Effector memory CD8-positive, alpha-beta T cell (primary cell): ENCODE data around the gene YY1.
"Not testable (repeated sequence)": the region's sequence is repeated elsewhere in the genome, so short reads cannot be mapped to it uniquely, and the experiment has no call there.

ENCODE experiments used
- ATAC-seq: fragments of 150-1000 bp; cut with Tn5 transposase; replicated peaks from 2 replicates; pipeline ENCODE4 v1.10.0; 2021; ENCODE audit warnings: mild to moderate bottlenecking, moderate library complexity
- DNase-seq, 3 experiments: peaks; one replicate each; pipeline ENCODE4 v3.0.0; 2021
- H3K27ac Mint-ChIP-seq, 2 donors: one replicate each; pipeline ENCODE4 v1.8.0; 2022; ENCODE audit warnings: mild to moderate bottlenecking in 2 of 2, mixed read lengths in 2 of 2, moderate library complexity in 2 of 2
- H3K27me3 Mint-ChIP-seq, 2 donors: one replicate each; pipeline ENCODE4 v1.8.0; 2022; ENCODE audit warnings: mixed read lengths in 2 of 2
- H3K36me3 Mint-ChIP-seq: one replicate; pipeline ENCODE4 v1.8.0; 2022; ENCODE audit warnings: mild to moderate bottlenecking, moderate library complexity, mixed read lengths; ENCODE audit not compliant: insufficient read depth
- H3K4me1 Mint-ChIP-seq, 2 donors: one replicate each; pipeline ENCODE4 v1.8.0; 2022; ENCODE audit warnings: low read depth in 2 of 2, mixed read lengths in 2 of 2
- H3K4me3 Mint-ChIP-seq, 2 donors: one replicate each; pipeline ENCODE4 v1.8.0; 2022; ENCODE audit warnings: mild to moderate bottlenecking in 2 of 2, mixed read lengths in 2 of 2, moderate library complexity in 2 of 2
- H3K9me3 Mint-ChIP-seq, 2 donors: one replicate each; pipeline ENCODE4 v1.8.0; 2022; ENCODE audit warnings: mixed read lengths in 2 of 2

YY1 gene

GRCh38 chr14:100271247-100271939, 32.4 kb downstream of the YY1 start:
- peak overlapping the region in 1 of 2 donors; percentile 57 for H3K27ac Mint-ChIP-seq
- peaks cover 36 to 47% of the 10 kb centered on the region in 2 donors for H3K4me1 Mint-ChIP-seq
- H3K9me3 Mint-ChIP-seq: no peaks in the 10 kb centered on the region
- no peak overlapping the region for H3K4me3 Mint-ChIP-seq
- peaks cover 27% of the 10 kb centered on the region for H3K36me3 Mint-ChIP-seq
- no peak for ATAC-seq
- no peaks in the 10 kb centered on the region for H3K27me3 Mint-ChIP-seq
- peak; percentile 15 to 38 (median 21) for DNase-seq

- H3K36me3 Mint-ChIP-seq: peaks cover 30% of the 10 kb centered on the region
- H3K4me3 Mint-ChIP-seq: no peak overlapping the region
- H3K27me3 Mint-ChIP-seq: no peaks in the 10 kb centered on the region
- H3K4me1 Mint-ChIP-seq: peaks cover 33% of the 10 kb centered on the region in 2 donors
- ATAC-seq (no peak), DNase-seq (no peak)
- no peaks in the 10 kb centered on the region for H3K9me3 Mint-ChIP-seq
- H3K27ac Mint-ChIP-seq: peak overlapping the region; percentile 83 to 89
Observed at GRCh38 chr14:100274250-100274649, 35.3 kb downstream of the YY1 start.

- peak overlapping the region; percentile 83 to 89 for H3K27ac Mint-ChIP-seq
- ATAC-seq: no peak
- H3K4me3 Mint-ChIP-seq: peak overlapping the region in 1 of 2 donors; percentile 28
- H3K9me3 Mint-ChIP-seq: no peaks in the 10 kb centered on the region
- no peaks in the 10 kb centered on the region for H3K27me3 Mint-ChIP-seq
- peaks cover 25% of the 10 kb centered on the region for H3K36me3 Mint-ChIP-seq
- peaks cover 36 to 38% of the 10 kb centered on the region in 2 donors for H3K4me1 Mint-ChIP-seq
- no peak for DNase-seq
Observed at GRCh38 chr14:100275214-100275613, 36.3 kb downstream of the YY1 start.

GRCh38 chr14:100278702-100279101, 39.8 kb downstream of the YY1 start:
- Mint-ChIP-seq H3K9me3 (no peaks in the 10 kb centered on the region), H3K4me3 (peak overlapping the region in 1 of 2 donors; percentile 34), H3K36me3 (peaks cover 36% of the 10 kb centered on the region), H3K4me1 (peaks cover 36 to 38% of the 10 kb centered on the region in 2 donors), H3K27me3 (no peaks in the 10 kb centered on the region), H3K27ac (peak overlapping the region; percentile 66 to 77)
- DNase-seq (no peak), ATAC-seq (peak; percentile 47)

- Mint-ChIP-seq H3K9me3 (no peaks in the 10 kb centered on the region), H3K4me1 (peaks cover 34 to 35% of the 10 kb centered on the region in 2 donors), H3K4me3 (no peak overlapping the region), H3K27me3 (no peaks in the 10 kb centered on the region), H3K27ac (peak overlapping the region; percentile 66 to 77), H3K36me3 (peaks cover 35% of the 10 kb centered on the region)
- ATAC-seq (no peak), DNase-seq (no peak)
Observed at GRCh38 chr14:100279133-100279532, 40.2 kb downstream of the YY1 start.

GRCh38 chr14:100279563-100279962, 40.6 kb downstream of the YY1 start:
- no peak for DNase-seq
- ATAC-seq: no peak
- no peaks in the 10 kb centered on the region for H3K9me3 Mint-ChIP-seq
- no peaks in the 10 kb centered on the region for H3K27me3 Mint-ChIP-seq
- no peak overlapping the region for H3K4me3 Mint-ChIP-seq
- H3K27ac Mint-ChIP-seq: peak overlapping the region; percentile 66 to 77
- H3K4me1 Mint-ChIP-seq: peaks cover 30 to 31% of the 10 kb centered on the region in 2 donors
- H3K36me3 Mint-ChIP-seq: peaks cover 33% of the 10 kb centered on the region

GRCh38 chr14:100281286-100282082, 42.5 kb downstream of the YY1 start:
- H3K27me3 Mint-ChIP-seq: no peaks in the 10 kb centered on the region
- ATAC-seq: no peak
- peaks cover 33% of the 10 kb centered on the region for H3K36me3 Mint-ChIP-seq
- H3K9me3 Mint-ChIP-seq: no peaks in the 10 kb centered on the region
- H3K4me1 Mint-ChIP-seq: peaks cover 20 to 22% of the 10 kb centered on the region in 2 donors
- H3K4me3 Mint-ChIP-seq: no peak overlapping the region
- DNase-seq: no peak
- H3K27ac Mint-ChIP-seq: peak overlapping the region in 1 of 2 donors; percentile 72

GRCh38 chr14:100282083-100282350, 43.1 kb downstream of the YY1 start:
- Mint-ChIP-seq H3K27ac (peak overlapping the region; percentile 67 to 72), H3K27me3 (no peaks in the 10 kb centered on the region), H3K4me1 (peaks cover 20 to 22% of the 10 kb centered on the region in 2 donors), H3K4me3 (no peak overlapping the region), H3K9me3 (no peaks in the 10 kb centered on the region), H3K36me3 (peaks cover 29% of the 10 kb centered on the region)
- DNase-seq (no peak), ATAC-seq (no peak)

GRCh38 chr14:100282766-100283419, 43.9 kb downstream of the YY1 start:
- H3K4me3 Mint-ChIP-seq: no peak overlapping the region
- peak overlapping the region; percentile 67 to 72 for H3K27ac Mint-ChIP-seq
- peaks cover 22% of the 10 kb centered on the region for H3K36me3 Mint-ChIP-seq
- ATAC-seq (no peak), DNase-seq (no peak)
- no peaks in the 10 kb centered on the region for H3K27me3 Mint-ChIP-seq
- peaks cover 20 to 21% of the 10 kb centered on the region in 2 donors for H3K4me1 Mint-ChIP-seq
- H3K9me3 Mint-ChIP-seq: no peaks in the 10 kb centered on the region

- not testable (repeated sequence) for DNase-seq, H3K4me3 Mint-ChIP-seq, H3K9me3 Mint-ChIP-seq, H3K27me3 Mint-ChIP-seq, ATAC-seq
- H3K36me3 Mint-ChIP-seq: peaks cover 19% of the 10 kb centered on the region
- peaks cover 18 to 19% of the 10 kb centered on the region in 2 donors for H3K4me1 Mint-ChIP-seq
- peak overlapping the region in 1 of 2 donors; percentile 72 for H3K27ac Mint-ChIP-seq
Observed at GRCh38 chr14:100283436-100283835, 44.5 kb downstream of the YY1 start.

- Mint-ChIP-seq H3K36me3 (peaks cover 19% of the 10 kb centered on the region), H3K27me3 (no peaks in the 10 kb centered on the region), H3K27ac (peak overlapping the region; percentile 60 to 82), H3K4me1 (peaks cover 10 to 11% of the 10 kb centered on the region in 2 donors), H3K9me3 (no peaks in the 10 kb centered on the region), H3K4me3 (peak overlapping the region; percentile 75 to 85)
- no peak for DNase-seq
- no peak for ATAC-seq
Observed at GRCh38 chr14:100283984-100284881, 45.3 kb downstream of the YY1 start.

GRCh38 chr14:100285021-100285912, 46.3 kb downstream of the YY1 start:
- peaks cover 4 to 5% of the 10 kb centered on the region in 2 donors for H3K4me1 Mint-ChIP-seq
- H3K27ac Mint-ChIP-seq: peak overlapping the region; percentile 60 to 82
- no peaks in the 10 kb centered on the region for H3K27me3 Mint-ChIP-seq
- peak; percentile 77 to 85 (median 80) for DNase-seq
- H3K9me3 Mint-ChIP-seq: no peaks in the 10 kb centered on the region
- peaks cover 29% of the 10 kb centered on the region for H3K36me3 Mint-ChIP-seq
- H3K4me3 Mint-ChIP-seq: peak overlapping the region; percentile 85 to 87
- ATAC-seq: peak; percentile 89
